Body of pancreas (tissue), 4 donors: ENCODE results near the gene CHTOP.

Experiments used
- POLR2A ChIP-seq, 3 donors: fragments of 450-650 bp; IDR thresholded peaks; one replicate each; pipeline ENCODE4 v1.6.1; 2016; ENCODE audit warnings: antibody characterized with exemption in 3 of 3, mild to moderate bottlenecking in 2 of 3
- TF ChIP-seq, protein P1 (sequence below), 7 experiments: fragments of 450-650 bp in 4 of 7; fragments of 200-600 bp in 3 of 7; sonication (generic) in 3 of 7; IDR thresholded peaks; one replicate each; pipeline ENCODE4 v1.5.1; 2016 to 2019; ENCODE audit warnings: antibody characterized with exemption in 7 of 7

DNA sequence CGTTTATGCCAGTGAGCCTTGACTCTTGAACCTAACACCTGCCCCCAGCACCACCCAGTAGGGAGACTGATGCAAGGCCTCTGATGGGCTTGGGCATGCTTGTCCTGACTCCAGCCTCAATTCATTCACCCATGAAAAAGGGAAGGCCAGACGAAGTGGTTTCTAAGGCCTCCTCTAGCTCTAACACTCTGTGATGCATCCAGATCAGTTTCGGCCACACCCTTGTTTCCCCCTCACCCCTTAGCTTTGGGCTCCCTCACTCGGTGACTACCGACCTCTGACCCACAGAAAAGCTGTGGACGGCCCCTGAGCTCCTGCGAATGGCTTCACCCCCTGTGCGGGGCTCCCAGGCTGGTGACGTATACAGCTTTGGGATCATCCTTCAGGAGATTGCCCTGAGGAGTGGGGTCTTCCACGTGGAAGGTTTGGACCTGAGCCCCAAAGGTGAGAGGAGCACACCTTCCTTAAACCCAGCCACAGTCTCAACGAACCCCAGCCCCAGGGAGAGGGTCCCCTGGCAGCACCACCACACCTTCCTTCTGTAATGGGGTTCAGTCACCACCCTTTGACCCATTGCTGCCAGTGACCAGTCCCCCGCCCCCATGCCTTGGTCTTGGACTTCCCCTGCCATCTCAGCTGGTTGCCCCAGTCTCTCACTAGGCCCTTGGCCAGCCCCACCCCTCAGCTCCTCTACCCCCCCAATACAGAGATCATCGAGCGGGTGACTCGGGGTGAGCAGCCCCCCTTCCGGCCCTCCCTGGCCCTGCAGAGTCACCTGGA, 53.7 kb downstream of the CHTOP start:
- TF ChIP-seq, protein P1, sequence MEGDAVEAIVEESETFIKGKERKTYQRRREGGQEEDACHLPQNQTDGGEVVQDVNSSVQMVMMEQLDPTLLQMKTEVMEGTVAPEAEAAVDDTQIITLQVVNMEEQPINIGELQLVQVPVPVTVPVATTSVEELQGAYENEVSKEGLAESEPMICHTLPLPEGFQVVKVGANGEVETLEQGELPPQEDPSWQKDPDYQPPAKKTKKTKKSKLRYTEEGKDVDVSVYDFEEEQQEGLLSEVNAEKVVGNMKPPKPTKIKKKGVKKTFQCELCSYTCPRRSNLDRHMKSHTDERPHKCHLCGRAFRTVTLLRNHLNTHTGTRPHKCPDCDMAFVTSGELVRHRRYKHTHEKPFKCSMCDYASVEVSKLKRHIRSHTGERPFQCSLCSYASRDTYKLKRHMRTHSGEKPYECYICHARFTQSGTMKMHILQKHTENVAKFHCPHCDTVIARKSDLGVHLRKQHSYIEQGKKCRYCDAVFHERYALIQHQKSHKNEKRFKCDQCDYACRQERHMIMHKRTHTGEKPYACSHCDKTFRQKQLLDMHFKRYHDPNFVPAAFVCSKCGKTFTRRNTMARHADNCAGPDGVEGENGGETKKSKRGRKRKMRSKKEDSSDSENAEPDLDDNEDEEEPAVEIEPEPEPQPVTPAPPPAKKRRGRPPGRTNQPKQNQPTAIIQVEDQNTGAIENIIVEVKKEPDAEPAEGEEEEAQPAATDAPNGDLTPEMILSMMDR (IDR thresholded peaks at IDR 0.05): no peak
- no peak for TF ChIP-seq POLR2A (IDR thresholded peaks at IDR 0.05)
